HG03175 (cell line): ENCODE data around the gene MSH6.

Source experiments
- ATAC-seq: cut with Tn5 transposase; IDR thresholded peaks from one replicate; pipeline ENCODE4 v1.9.1; 2021; ENCODE audit warnings: mild to moderate bottlenecking, moderate library complexity; ENCODE audit not compliant: unreplicated experiment

The MSH6 gene

GRCh38 chr2:47782671-47783485, at the start of gene MSH6:
TSS of gene MSH6 (plus strand) at chr2:47783145. CDS start at chr2:47783234, 89 bp downstream.
- ATAC-seq: peak; percentile 88

- no peak for ATAC-seq
Observed at GRCh38 chr2:47735136-47735869, 47.6 kb upstream of the MSH6 start.

- no peak for ATAC-seq
Observed at GRCh38 chr2:47735912-47736311, 47.0 kb upstream of the MSH6 start.

GRCh38 chr2:47737191-47737975, 45.6 kb upstream of the MSH6 start:
- no peak for ATAC-seq

- no peak for ATAC-seq
Observed at GRCh38 chr2:47738331-47738730, 44.6 kb upstream of the MSH6 start.

GRCh38 chr2:47741101-47741500, 41.8 kb upstream of the MSH6 start:
- no peak for ATAC-seq

- ATAC-seq: no peak
Observed at GRCh38 chr2:47741637-47742036, 41.3 kb upstream of the MSH6 start.

GRCh38 chr2:47744074-47744473, 38.9 kb upstream of the MSH6 start:
- no peak for ATAC-seq

GRCh38 chr2:47747878-47748277, 35.1 kb upstream of the MSH6 start:
- no peak for ATAC-seq

GRCh38 chr2:47751856-47752414, 31.0 kb upstream of the MSH6 start:
- peak; percentile 28 for ATAC-seq

GRCh38 chr2:47767497-47767844, 15.5 kb upstream of the MSH6 start:
- no peak for ATAC-seq

- peak; percentile 70 for ATAC-seq
Observed at GRCh38 chr2:47767880-47768609, 14.9 kb upstream of the MSH6 start.

- ATAC-seq: no peak
Observed at GRCh38 chr2:47769318-47769717, 13.6 kb upstream of the MSH6 start.

GRCh38 chr2:47771211-47771610, 11.7 kb upstream of the MSH6 start:
- ATAC-seq: no peak

- ATAC-seq: no peak
Observed at GRCh38 chr2:47772343-47772742, 10.6 kb upstream of the MSH6 start.

GRCh38 chr2:47774567-47774966, 8.4 kb upstream of the MSH6 start:
- ATAC-seq: no peak

GRCh38 chr2:47777277-47777937, 5.5 kb upstream of the MSH6 start:
- no peak for ATAC-seq

GRCh38 chr2:47778698-47779425, 4.1 kb upstream of the MSH6 start:
- no peak for ATAC-seq

GRCh38 chr2:47779426-47779790, 3.5 kb upstream of the MSH6 start:
- no peak for ATAC-seq

GRCh38 chr2:47782381-47782670, 619 bp upstream of the MSH6 start:
- ATAC-seq: no peak
